Measurements from ENCODE around the gene HSPG2. TPM values are rescaled to one million over a fixed set of nuclear protein-coding genes. Genes with fewer than 3 reads are reported as not detected.
"Not testable (repeated sequence)": the region's sequence is repeated elsewhere in the genome, so short reads cannot be mapped to it uniquely, and the experiment has no call there.

HSPG2 gene
- total RNA-seq, 1 experiment from 2014 or later = 35.1 TPM

GRCh38 chr1:21793104-21793503, 144.0 kb downstream of the HSPG2 start:
- no peak for TF ChIP-seq EZH2phosphoT487 (IDR thresholded peaks at IDR 0.05; ENCODE audit: borderline replicate concordance, low read length)
- TF ChIP-seq EZH2 (IDR thresholded peaks at IDR 0.05; ENCODE audit: low read length, unreplicated experiment) = no peak
- TF ChIP-seq CTCF (conservative IDR thresholded peaks at IDR 0.05; ENCODE audit: low read depth, low read length) = no peak
- no TSS peak for BruUV-seq (replicated peaks)

GRCh38 chr1:21786640-21787039, 150.5 kb downstream of the HSPG2 start:
- ChIA-PET POLR2A (ENCODE audit: unreplicated experiment) (no interaction called here), CTCF (no interaction called here)
- no peak for ATAC-seq
- intact Hi-C loops (cut with micrococcal nuclease) = loop anchor here (10.0 kb wide), 2 partner anchors 148 to 178 kb away; partner anchors contain the start of gene HSPG2
- Histone ChIP-seq H3K4me1 (ENCODE audit: insufficient read depth, low read length) (peaks cover 20% of the 10 kb centered on the region), H3K4me2 (ENCODE audit: low read length) (no peak overlapping the region), H3K9me3 (ENCODE audit: low read length) (no peaks in the 10 kb centered on the region), H3K36me3 (ENCODE audit: low read depth, low read length) (no peaks in the 10 kb centered on the region; the same call in 1 of the 2 replicates), H3K4me3 (ENCODE audit: low read length) (no peak overlapping the region), H3K9me2 (replicated peaks; ENCODE audit: low read length) (no peaks in the 10 kb centered on the region), H3K79me2 (ENCODE audit: low read length) (peaks cover 11% of the 10 kb centered on the region), H4K20me1 (ENCODE audit: low read length) (no peaks in the 10 kb centered on the region), H2AFZ (ENCODE audit: low read length) (no peak overlapping the region), H3K27me3 (ENCODE audit: low read length) (no peaks in the 10 kb centered on the region), H3K9ac (ENCODE audit: low read length) (no peak overlapping the region), H3F3A (ENCODE audit: low read length, unreplicated experiment) (no peaks in the 10 kb centered on the region), H3K27ac (ENCODE audit: low read length) (no peak overlapping the region)
- BruUV-seq (replicated peaks) = no TSS peak
- DNase-seq = no peak
- no peak for TF ChIP-seq EZH2phosphoT487 (IDR thresholded peaks at IDR 0.05; ENCODE audit: borderline replicate concordance, low read length)

More at GRCh38 chr1:21793104-21793503, 144.0 kb downstream of the HSPG2 start:
- ChIA-PET CTCF (no interaction called here), POLR2A (ENCODE audit: unreplicated experiment) (no interaction called here)
- no peak overlapping the region for H3K27ac ChIP-seq (ENCODE audit: low read length)
- no peak for DNase-seq
- intact Hi-C loops (cut with micrococcal nuclease) = no loop called here
- no peaks in the 10 kb centered on the region for H4K20me1 ChIP-seq (ENCODE audit: low read length)
- no peaks in the 10 kb centered on the region for H3K36me3 ChIP-seq (ENCODE audit: low read depth, low read length)
- peaks cover 6% of the 10 kb centered on the region; the same call in 1 of the 2 replicates for H3K9me3 ChIP-seq (ENCODE audit: low read length)
- no peak overlapping the region for H3K9ac ChIP-seq (ENCODE audit: low read length)
- H3K4me2 ChIP-seq (ENCODE audit: low read length) = no peak overlapping the region
- no peak for ATAC-seq
- no peaks in the 10 kb centered on the region for H3K79me2 ChIP-seq (ENCODE audit: low read length)
- no peak overlapping the region for H3K4me3 ChIP-seq (ENCODE audit: low read length)
- no peaks in the 10 kb centered on the region for H3F3A ChIP-seq (ENCODE audit: low read length, unreplicated experiment)
- H3K27me3 ChIP-seq (ENCODE audit: low read length) = no peaks in the 10 kb centered on the region
- H3K4me1 ChIP-seq (ENCODE audit: insufficient read depth, low read length) = peaks cover 11% of the 10 kb centered on the region
- H2AFZ ChIP-seq (ENCODE audit: low read length) = no peak overlapping the region
- H3K9me2 ChIP-seq (replicated peaks; ENCODE audit: low read length) = no peaks in the 10 kb centered on the region

GRCh38 chr1:21785764-21786163, 151.3 kb downstream of the HSPG2 start:
- H3K4me1 ChIP-seq (ENCODE audit: insufficient read depth, low read length) = peaks cover 20% of the 10 kb centered on the region
- POLR2A ChIA-PET (ENCODE audit: unreplicated experiment); H3K9me2 ChIP-seq (replicated peaks; ENCODE audit: low read length); CTCF ChIA-PET; H3F3A ChIP-seq (ENCODE audit: low read length, unreplicated experiment); H3K36me3 ChIP-seq (ENCODE audit: low read depth, low read length); H3K9me3 ChIP-seq (ENCODE audit: low read length); ATAC-seq; H3K4me3 ChIP-seq (ENCODE audit: low read length); H2AFZ ChIP-seq (ENCODE audit: low read length); H4K20me1 ChIP-seq (ENCODE audit: low read length); H3K4me2 ChIP-seq (ENCODE audit: low read length); H3K27me3 ChIP-seq (ENCODE audit: low read length); H3K27ac ChIP-seq (ENCODE audit: low read length); H3K9ac ChIP-seq (ENCODE audit: low read length); DNase-seq; BruUV-seq (replicated peaks): not testable (repeated sequence)
- intact Hi-C loops (cut with micrococcal nuclease) = loop anchor here (10.0 kb wide), 2 partner anchors 149 to 179 kb away; partner anchors contain the start of gene HSPG2
- H3K79me2 ChIP-seq (ENCODE audit: low read length) = peaks cover 20% of the 10 kb centered on the region

Data from PC-3 (cell line).